ENCODE results near the gene WIPI1.

DNA sequence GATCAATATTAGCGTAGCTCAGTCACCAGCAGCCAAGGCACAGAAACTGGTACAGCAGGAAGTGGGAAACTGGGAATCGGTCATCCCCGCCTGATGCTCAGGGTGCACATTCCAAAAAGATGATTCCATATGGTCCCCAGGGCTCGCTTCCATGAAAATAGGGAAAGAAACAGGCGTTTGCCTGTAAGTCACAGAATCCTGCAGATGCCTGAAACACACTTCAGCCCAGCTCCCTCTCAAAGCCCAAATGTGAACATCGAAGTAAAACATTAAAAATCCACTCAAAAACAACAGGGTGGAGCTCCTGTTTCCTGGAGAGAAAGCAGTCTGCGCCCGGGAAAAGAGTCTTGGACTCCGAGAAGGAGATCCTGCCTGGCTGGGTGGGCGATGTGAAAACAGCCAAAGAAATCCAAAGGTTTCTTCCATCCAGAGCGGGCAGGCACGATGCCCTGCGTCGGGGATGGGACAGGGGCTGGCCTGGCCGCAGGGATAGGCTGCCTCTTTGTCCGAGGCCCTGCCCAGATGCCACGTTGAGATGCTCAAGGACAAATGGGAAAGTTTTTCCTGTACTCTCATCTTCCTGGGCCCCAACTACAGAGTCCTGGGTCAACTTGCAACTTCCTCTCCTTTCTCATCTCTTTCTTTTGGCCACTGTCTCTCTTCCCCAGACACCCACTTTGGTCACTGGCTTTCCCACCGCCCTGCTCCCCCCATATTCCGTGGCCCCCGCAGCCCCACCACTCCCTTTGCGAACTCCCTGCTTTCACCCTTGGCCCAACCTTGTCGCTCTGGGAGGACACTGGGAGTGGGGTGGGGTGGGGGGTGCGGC, 743 bp downstream of the WIPI1 start:
- TF ChIP-seq, protein P1, sequence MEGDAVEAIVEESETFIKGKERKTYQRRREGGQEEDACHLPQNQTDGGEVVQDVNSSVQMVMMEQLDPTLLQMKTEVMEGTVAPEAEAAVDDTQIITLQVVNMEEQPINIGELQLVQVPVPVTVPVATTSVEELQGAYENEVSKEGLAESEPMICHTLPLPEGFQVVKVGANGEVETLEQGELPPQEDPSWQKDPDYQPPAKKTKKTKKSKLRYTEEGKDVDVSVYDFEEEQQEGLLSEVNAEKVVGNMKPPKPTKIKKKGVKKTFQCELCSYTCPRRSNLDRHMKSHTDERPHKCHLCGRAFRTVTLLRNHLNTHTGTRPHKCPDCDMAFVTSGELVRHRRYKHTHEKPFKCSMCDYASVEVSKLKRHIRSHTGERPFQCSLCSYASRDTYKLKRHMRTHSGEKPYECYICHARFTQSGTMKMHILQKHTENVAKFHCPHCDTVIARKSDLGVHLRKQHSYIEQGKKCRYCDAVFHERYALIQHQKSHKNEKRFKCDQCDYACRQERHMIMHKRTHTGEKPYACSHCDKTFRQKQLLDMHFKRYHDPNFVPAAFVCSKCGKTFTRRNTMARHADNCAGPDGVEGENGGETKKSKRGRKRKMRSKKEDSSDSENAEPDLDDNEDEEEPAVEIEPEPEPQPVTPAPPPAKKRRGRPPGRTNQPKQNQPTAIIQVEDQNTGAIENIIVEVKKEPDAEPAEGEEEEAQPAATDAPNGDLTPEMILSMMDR (IDR thresholded peaks at IDR 0.05) = no peak
- TF ChIP-seq POLR2A (IDR thresholded peaks at IDR 0.05; ENCODE audit: low read depth) (peak; percentile 51), POLR2AphosphoS5 (IDR thresholded peaks at IDR 0.05) (peak; percentile 80)
